NCI-H2107 (cell line): ENCODE measurements around the gene NUS1.
"Not testable (repeated sequence)": the region's sequence is repeated elsewhere in the genome, so short reads cannot be mapped to it uniquely, and the experiment has no call there.

Experiments used
- DNase-seq: peaks from one replicate; lab custom pipeline; 2025; lab: John Stamatoyannopoulos, UW

The NUS1 gene

DNA sequence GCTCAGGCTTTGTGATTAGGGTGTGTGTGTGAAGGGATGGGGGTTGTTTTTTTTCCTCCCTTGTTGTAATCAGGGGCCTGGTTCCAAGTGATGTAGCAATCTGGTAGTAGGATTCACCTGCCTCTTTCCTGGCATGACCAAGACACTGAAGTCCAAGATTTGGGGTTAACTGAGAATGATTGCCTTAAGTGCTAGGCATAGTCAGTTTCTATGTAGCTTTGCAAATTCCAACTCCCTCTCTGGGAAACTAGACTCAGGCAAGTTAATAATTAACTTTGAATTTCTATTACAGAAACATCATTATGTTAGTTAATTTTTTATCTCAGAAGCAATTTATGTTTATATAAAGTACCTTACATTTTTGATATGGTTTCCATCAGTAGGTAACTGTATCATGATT is 43.6 kb downstream of the NUS1 start:
- no peak for DNase-seq

DNA sequence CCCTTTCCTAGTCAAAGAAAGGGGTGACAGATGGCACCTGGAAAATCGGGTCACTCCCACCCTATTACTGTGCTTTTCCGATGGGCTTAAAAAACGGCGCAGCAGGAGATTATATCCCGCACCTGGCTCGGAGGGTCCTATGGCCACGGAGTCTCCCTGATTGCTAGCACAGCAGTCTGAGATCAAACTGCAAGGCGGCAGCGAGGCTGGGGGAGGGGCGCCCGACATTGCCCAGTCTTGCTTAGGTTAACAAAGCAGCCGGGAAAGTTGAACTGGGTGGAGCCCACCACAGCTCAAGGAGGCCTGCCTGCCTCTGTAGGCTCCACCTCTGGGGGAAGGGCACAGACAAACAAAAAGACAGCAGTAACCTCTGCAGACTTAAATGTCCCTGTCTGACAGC is 46.3 kb downstream of the NUS1 start:
- not testable (repeated sequence) for DNase-seq

DNA sequence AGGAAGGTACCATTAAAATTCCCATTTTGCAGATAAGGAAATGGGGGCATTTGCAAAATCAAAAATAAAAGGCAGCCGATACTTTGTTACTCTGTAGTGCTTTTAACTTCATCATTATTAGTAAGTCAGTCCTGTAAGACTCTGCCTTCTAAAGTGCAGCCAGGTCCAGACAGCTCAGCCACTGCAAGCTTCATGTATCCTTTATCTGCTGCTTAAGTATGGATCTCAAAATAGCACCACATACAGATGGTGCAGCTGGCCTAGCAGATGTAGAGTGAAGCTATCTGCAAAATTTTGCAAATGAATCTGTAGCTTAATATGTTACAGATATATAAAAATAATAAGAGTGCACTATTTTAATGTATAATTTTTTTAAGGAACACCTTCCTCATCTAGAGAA is 53.4 kb downstream of the NUS1 start:
- DNase-seq: no peak

DNA sequence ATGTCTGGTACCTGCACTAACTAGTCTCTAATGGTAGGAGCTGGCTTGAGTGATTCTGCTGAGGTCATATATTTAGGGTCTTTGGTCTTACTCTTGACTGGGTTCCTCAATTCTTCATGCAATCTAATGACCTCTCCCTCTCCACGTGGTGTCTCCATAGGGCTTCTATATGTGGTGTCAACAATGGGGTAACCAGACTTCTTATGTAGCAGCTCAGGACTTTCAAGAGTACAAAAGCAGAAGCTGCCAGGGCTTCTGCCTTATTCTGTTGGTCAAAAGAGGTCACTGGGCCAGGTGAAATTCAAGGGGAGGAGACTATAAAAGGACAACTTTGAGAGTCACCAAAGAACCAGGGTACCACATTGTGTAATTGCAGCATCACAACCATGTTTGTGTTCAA is 54.3 kb downstream of the NUS1 start:
- no peak for DNase-seq

DNA sequence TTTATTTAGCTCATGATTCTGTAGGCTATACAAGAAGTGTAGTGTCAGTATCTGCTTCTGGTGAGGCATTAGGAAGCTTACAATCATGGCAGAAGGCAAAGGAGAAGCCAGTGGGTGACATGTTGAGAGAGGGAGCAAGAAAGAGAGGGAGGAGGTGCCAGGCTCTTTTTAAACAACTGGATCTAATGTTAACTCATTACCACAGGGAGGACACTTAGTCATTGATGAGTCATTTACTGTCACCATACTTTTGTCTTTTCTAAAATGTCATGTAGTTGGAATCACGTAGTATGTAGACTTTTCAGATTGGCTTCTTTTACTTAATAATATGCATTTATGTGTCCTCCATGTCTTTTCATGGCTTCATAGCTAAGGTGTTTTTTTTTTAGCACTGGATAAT is 58.1 kb downstream of the NUS1 start:
- no peak for DNase-seq

DNA sequence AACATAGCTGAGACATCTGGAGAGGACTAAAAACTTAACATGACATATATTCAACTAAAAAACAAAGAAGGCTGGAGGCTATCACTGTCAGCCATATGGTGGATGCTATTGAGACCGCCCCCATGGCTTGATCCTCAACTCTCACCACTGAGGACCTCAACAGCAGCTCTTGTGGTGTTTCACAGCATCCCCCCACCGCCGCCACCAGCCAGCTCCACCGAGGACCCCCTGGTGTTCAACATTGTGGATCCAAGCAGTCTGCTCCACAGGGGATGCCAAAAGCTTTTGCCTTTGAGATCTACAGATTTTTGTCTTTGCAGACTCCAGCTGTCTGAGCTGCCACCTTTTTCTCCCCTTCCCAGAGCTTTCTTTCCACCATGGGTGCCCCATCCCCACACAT is 64.6 kb downstream of the NUS1 start:
- no peak for DNase-seq

DNA sequence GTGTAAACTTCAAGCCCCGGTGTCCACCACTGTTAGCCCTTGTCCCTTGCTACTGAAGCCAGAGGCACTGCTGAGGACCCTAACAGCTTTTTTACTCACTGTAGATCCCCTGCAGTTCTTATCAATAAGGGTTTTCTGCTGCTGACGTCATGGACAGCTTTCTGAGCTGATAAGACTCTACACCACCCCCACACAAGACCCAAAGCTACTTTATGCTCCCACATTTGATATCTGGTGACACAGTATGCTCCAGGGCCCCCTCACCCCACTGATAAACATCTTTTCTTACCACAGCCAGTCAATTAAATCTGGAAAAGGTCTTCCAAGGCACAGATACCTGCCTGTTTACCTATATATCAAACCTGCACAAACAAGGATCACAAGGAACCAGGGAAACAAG is 65.3 kb downstream of the NUS1 start:
- DNase-seq: no peak

DNA sequence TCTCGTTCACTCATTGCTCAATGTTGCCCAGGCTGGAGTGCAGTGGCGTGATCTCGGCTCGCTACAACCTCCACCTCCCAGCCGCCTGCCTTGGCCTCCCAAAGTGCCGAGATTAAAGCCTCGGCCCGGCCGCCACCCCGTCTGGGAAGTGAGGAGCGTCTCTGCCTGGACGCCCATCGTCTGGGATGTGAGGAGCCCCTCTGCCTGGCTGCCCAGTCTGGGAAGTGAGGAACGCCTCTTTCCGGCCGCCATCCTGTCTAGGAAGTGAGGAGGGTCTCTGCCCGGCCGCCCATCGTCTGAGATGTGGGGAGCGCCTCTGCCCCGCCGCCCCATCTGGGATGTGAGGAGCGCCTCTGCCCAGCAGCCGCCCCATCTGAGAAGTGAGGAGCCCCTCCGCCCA is 75.4 kb downstream of the NUS1 start:
- not testable (repeated sequence) for DNase-seq
